ENCODE results near the gene FKBP5. TPM values are rescaled to one million over a fixed set of nuclear protein-coding genes. Genes with fewer than 3 reads are reported as not detected.

Gene FKBP5
- total and polyA plus RNA-seq, 2 experiments from 2014 or later, result 73.6 to 254 TPM

- TF ChIP-seq CTCF (IDR thresholded peaks at IDR 0.05; ENCODE audit: poor library complexity) (no peak), EZH2 (IDR thresholded peaks at IDR 0.05; ENCODE audit: borderline replicate concordance) (no peak), EZH2phosphoT487 (IDR thresholded peaks at IDR 0.05; ENCODE audit: low read depth, severe bottlenecking, unreplicated experiment) (no peak)
- H3K9me3 ChIP-seq (ENCODE audit: low read depth), result no peaks in the 10 kb centered on the region
- H3K4me3 ChIP-seq, result no peak overlapping the region
- no peak overlapping the region for H3K4me2 ChIP-seq
- H3K79me2 ChIP-seq, result peaks cover 66% of the 10 kb centered on the region
- no peak overlapping the region for H3K27ac ChIP-seq
- peaks cover 47% of the 10 kb centered on the region for H4K20me1 ChIP-seq (ENCODE audit: insufficient read depth, poor library complexity, severe bottlenecking)
- H3K4me1 ChIP-seq (ENCODE audit: insufficient read depth), result no peaks in the 10 kb centered on the region
- no peaks in the 10 kb centered on the region for H3K36me3 ChIP-seq (replicated peaks; ENCODE audit: insufficient read depth, low read depth)
- no peaks in the 10 kb centered on the region for H3K9me2 ChIP-seq (replicated peaks; ENCODE audit: insufficient read depth)
- no peaks in the 10 kb centered on the region for H3K27me3 ChIP-seq
- DNase-seq (ENCODE audit: low spot score), result no peak
- no peak overlapping the region for H2AFZ ChIP-seq
- 82% methylated on average over 3 of the region's 3 CpGs for WGBS (ENCODE audit: low lambda C conversion rate, missing lambda C conversion rate)
These were observed 23.8 kb downstream of the FKBP5 start for GRCh38 chr6:35664945-35665344.

- Histone ChIP-seq H3K79me2 (peaks cover 61% of the 10 kb centered on the region), H3K9me3 (ENCODE audit: low read depth) (no peaks in the 10 kb centered on the region), H3K27me3 (no peaks in the 10 kb centered on the region), H3K9me2 (replicated peaks; ENCODE audit: insufficient read depth) (no peaks in the 10 kb centered on the region), H3K4me2 (peak overlapping the region; percentile 38), H3K4me1 (ENCODE audit: insufficient read depth) (no peaks in the 10 kb centered on the region), H4K20me1 (ENCODE audit: insufficient read depth, poor library complexity, severe bottlenecking) (peaks cover 44% of the 10 kb centered on the region), H3K27ac (no peak overlapping the region), H3K4me3 (no peak overlapping the region), H3K36me3 (replicated peaks; ENCODE audit: insufficient read depth, low read depth) (no peaks in the 10 kb centered on the region), H2AFZ (no peak overlapping the region)
- 81% methylated on average over 7 of the region's 7 CpGs for WGBS (ENCODE audit: low lambda C conversion rate, missing lambda C conversion rate)
- TF ChIP-seq EZH2phosphoT487 (IDR thresholded peaks at IDR 0.05; ENCODE audit: low read depth, severe bottlenecking, unreplicated experiment) (no peak), EZH2 (IDR thresholded peaks at IDR 0.05; ENCODE audit: borderline replicate concordance) (no peak), CTCF (IDR thresholded peaks at IDR 0.05; ENCODE audit: poor library complexity) (no peak)
- no peak for DNase-seq (ENCODE audit: low spot score)
These were observed 25.1 kb downstream of the FKBP5 start for GRCh38 chr6:35663447-35664235.

GRCh38 chr6:35662999-35663398 lies 25.7 kb downstream of the FKBP5 start:
- Histone ChIP-seq H2AFZ (no peak overlapping the region), H3K27ac (no peak overlapping the region), H4K20me1 (ENCODE audit: insufficient read depth, poor library complexity, severe bottlenecking) (peaks cover 40% of the 10 kb centered on the region), H3K27me3 (no peaks in the 10 kb centered on the region), H3K4me1 (ENCODE audit: insufficient read depth) (no peaks in the 10 kb centered on the region), H3K4me3 (no peak overlapping the region), H3K9me3 (ENCODE audit: low read depth) (no peaks in the 10 kb centered on the region), H3K36me3 (replicated peaks; ENCODE audit: insufficient read depth, low read depth) (no peaks in the 10 kb centered on the region), H3K79me2 (peaks cover 61% of the 10 kb centered on the region), H3K9me2 (replicated peaks; ENCODE audit: insufficient read depth) (no peaks in the 10 kb centered on the region), H3K4me2 (peak overlapping the region; percentile 38)
- TF ChIP-seq EZH2 (IDR thresholded peaks at IDR 0.05; ENCODE audit: borderline replicate concordance) (no peak), EZH2phosphoT487 (IDR thresholded peaks at IDR 0.05; ENCODE audit: low read depth, severe bottlenecking, unreplicated experiment) (no peak), CTCF (IDR thresholded peaks at IDR 0.05; ENCODE audit: poor library complexity) (no peak)
- no peak for DNase-seq (ENCODE audit: low spot score)
- 56% methylated on average over 7 of the region's 7 CpGs for WGBS (ENCODE audit: low lambda C conversion rate, missing lambda C conversion rate)
